HEK293 (cell line): ENCODE results near the gene PDE4B.

Experiments
- CTCF ChIA-PET: fragments of 350-600 bp; formaldehyde crosslinking; extraction: SDS; loops from one replicate; lab custom pipeline; 2021; ENCODE audit warnings: antibody characterized with exemption; lab: Yijun Ruan, JAX
- POLR2A ChIA-PET: fragments of 300-600 bp; formaldehyde crosslinking; extraction: SDS; loops from one replicate; lab custom pipeline; 2020; ENCODE audit warnings: antibody characterized with exemption, inconsistent platforms; lab: Yijun Ruan, JAX
- H3K27ac ChIP-seq: fragments of 200-500 bp; sonication (Bioruptor generic); 2 replicates; pipeline ENCODE4 v1.5.1; 2014; ENCODE audit warnings: low read depth, low read length, control low read depth, inconsistent platforms; ENCODE audit errors: extremely low read depth
- H3K36me3 ChIP-seq, 2 experiments: fragments of 200-500 bp in 1 of 2; sonication (Bioruptor generic) in 1 of 2; 1 replicate in 1 of 2; 2 replicates in 1 of 2; pipeline ENCODE4 v1.5.1; 2014 to 2017; ENCODE audit warnings: inconsistent platforms in 2 of 2, low read length in 2 of 2; ENCODE audit not compliant: control insufficient read depth in 2 of 2, insufficient read depth in 1 of 2
- H3K4me1 ChIP-seq: fragments of 200-500 bp; sonication (Bioruptor generic); 2 replicates; pipeline ENCODE4 v1.5.1; 2014; ENCODE audit warnings: mild to moderate bottlenecking, low read length, inconsistent platforms; ENCODE audit not compliant: control insufficient read depth, insufficient read depth
- H3K4me3 ChIP-seq: 2 replicates; pipeline ENCODE4 v1.5.1; 2011; ENCODE audit warnings: low read depth, mild to moderate bottlenecking, control low read depth, low read length, moderate library complexity
- H3K9me3 ChIP-seq: fragments of 200-500 bp; sonication (Bioruptor generic); 2 replicates; pipeline ENCODE4 v1.5.1; 2014; ENCODE audit warnings: low read depth, low read length, inconsistent platforms; ENCODE audit not compliant: control insufficient read depth, insufficient read depth
- GLIS1 ChIP-seq: fragments of 450-650 bp; formaldehyde crosslinking; IDR thresholded peaks from 2 replicates; pipeline ENCODE4 v1.5.1; 2016; ENCODE audit warnings: missing biosample characterization, missing genetic modification characterization
- KLF1 ChIP-seq: fragments of 450-650 bp; formaldehyde crosslinking; IDR thresholded peaks from 2 replicates; pipeline ENCODE4 v1.5.1; 2016; ENCODE audit warnings: missing biosample characterization, missing genetic modification characterization
- KLF10 ChIP-seq: fragments of 450-650 bp; IDR thresholded peaks from 2 replicates; pipeline ENCODE4 v1.5.1; 2018; ENCODE audit warnings: missing biosample characterization, mild to moderate bottlenecking, missing genetic modification characterization
- KLF7 ChIP-seq: fragments of 450-650 bp; formaldehyde crosslinking; IDR thresholded peaks from 2 replicates; pipeline ENCODE4 v1.5.1; 2016; ENCODE audit warnings: missing biosample characterization, missing genetic modification characterization, borderline replicate concordance
- TRIM28 ChIP-seq: IDR thresholded peaks from 2 replicates; pipeline ENCODE4 v1.6.1; 2011; ENCODE audit warnings: low read length, control low read depth, borderline replicate concordance
- ZBTB8A ChIP-seq: fragments of 450-650 bp; formaldehyde crosslinking; IDR thresholded peaks from 2 replicates; pipeline ENCODE4 v1.5.1; 2016; ENCODE audit warnings: missing biosample characterization, missing genetic modification characterization
- ZIC2 ChIP-seq: fragments of 450-650 bp; formaldehyde crosslinking; IDR thresholded peaks from 2 replicates; pipeline ENCODE4 v1.5.1; 2016; ENCODE audit warnings: missing biosample characterization, missing genetic modification characterization
- ZNF175 ChIP-seq: fragments of 450-650 bp; formaldehyde crosslinking; IDR thresholded peaks from 2 replicates; pipeline ENCODE4 v1.5.1; 2016; ENCODE audit warnings: missing biosample characterization, missing genetic modification characterization
- ZNF223 ChIP-seq: fragments of 450-650 bp; formaldehyde crosslinking; IDR thresholded peaks from 2 replicates; pipeline ENCODE4 v1.5.1; 2016; ENCODE audit warnings: missing biosample characterization, missing genetic modification characterization
- ZNF266 ChIP-seq: fragments of 450-650 bp; formaldehyde crosslinking; IDR thresholded peaks from 2 replicates; pipeline ENCODE4 v1.5.1; 2016; ENCODE audit warnings: missing biosample characterization, missing genetic modification characterization, low read depth
- ZNF350 ChIP-seq: fragments of 450-650 bp; formaldehyde crosslinking; IDR thresholded peaks from 2 replicates; pipeline ENCODE4 v1.5.0; 2017; ENCODE audit warnings: missing biosample characterization, mild to moderate bottlenecking, missing genetic modification characterization
- ZNF416 ChIP-seq: fragments of 450-650 bp; formaldehyde crosslinking; IDR thresholded peaks from 2 replicates; pipeline ENCODE4 v1.5.1; 2016; ENCODE audit warnings: missing biosample characterization, missing genetic modification characterization
- ZNF529 ChIP-seq: fragments of 450-650 bp; formaldehyde crosslinking; IDR thresholded peaks from 2 replicates; pipeline ENCODE4 v1.5.1; 2017; ENCODE audit warnings: missing genetic modification characterization, missing biosample characterization; ENCODE audit not compliant: insufficient replicate concordance
- ZNF571 ChIP-seq: fragments of 450-650 bp; formaldehyde crosslinking; IDR thresholded peaks from 2 replicates; pipeline ENCODE4 v1.5.0; 2017; ENCODE audit warnings: missing biosample characterization, missing genetic modification characterization
- ZNF596 ChIP-seq: fragments of 450-650 bp; IDR thresholded peaks from 2 replicates; pipeline ENCODE4 v1.5.0; 2018; ENCODE audit warnings: missing biosample characterization, mild to moderate bottlenecking, missing genetic modification characterization, moderate library complexity
- ZNF624 ChIP-seq: fragments of 450-650 bp; formaldehyde crosslinking; IDR thresholded peaks from 2 replicates; pipeline ENCODE4 v1.5.1; 2017; ENCODE audit warnings: missing biosample characterization, missing genetic modification characterization
- ZNF654 ChIP-seq: fragments of 450-650 bp; formaldehyde crosslinking; IDR thresholded peaks from 2 replicates; pipeline ENCODE4 v1.5.1; 2016; ENCODE audit warnings: low read depth, missing biosample characterization, missing genetic modification characterization
- ZNF658 ChIP-seq: fragments of 450-650 bp; formaldehyde crosslinking; IDR thresholded peaks from 2 replicates; pipeline ENCODE4; 2016; ENCODE audit warnings: missing biosample characterization, missing genetic modification characterization
- ZNF664 ChIP-seq: fragments of 450-650 bp; formaldehyde crosslinking; IDR thresholded peaks from 2 replicates; pipeline ENCODE4 v1.5.1; 2016; ENCODE audit warnings: missing biosample characterization, missing genetic modification characterization
- ZNF701 ChIP-seq: fragments of 450-650 bp; formaldehyde crosslinking; IDR thresholded peaks from 2 replicates; pipeline ENCODE4 v1.5.1; 2016; ENCODE audit warnings: missing biosample characterization, missing genetic modification characterization
- ZNF768 ChIP-seq: fragments of 450-650 bp; formaldehyde crosslinking; IDR thresholded peaks from 2 replicates; pipeline ENCODE4 v1.5.1; 2018; ENCODE audit warnings: missing biosample characterization, mild to moderate bottlenecking, missing genetic modification characterization
- ZSCAN23 ChIP-seq: fragments of 450-650 bp; formaldehyde crosslinking; IDR thresholded peaks from 2 replicates; pipeline ENCODE4 v1.5.1; 2016; ENCODE audit warnings: missing biosample characterization, missing genetic modification characterization
- TF ChIP-seq, protein P1 (sequence below): fragments of 450-650 bp; formaldehyde crosslinking; conservative IDR thresholded peaks from 2 replicates; pipeline ENCODE4 v1.5.1; 2016; ENCODE audit warnings: low read depth, missing biosample characterization, missing genetic modification characterization
- TF ChIP-seq, protein P2 (sequence below): sonication (generic); formaldehyde crosslinking; IDR thresholded peaks from 2 replicates; pipeline ENCODE4 v1.8.1; 2022; ENCODE audit warnings: mild to moderate bottlenecking, moderate library complexity, missing genetic modification reagents
- TF ChIP-seq, protein P3 (sequence below): fragments of 450-650 bp; formaldehyde crosslinking; IDR thresholded peaks from 2 replicates; pipeline ENCODE4 v1.5.1; 2017; ENCODE audit warnings: missing biosample characterization, missing genetic modification characterization
- TF ChIP-seq, protein P4 (sequence below): fragments of 450-650 bp; formaldehyde crosslinking; IDR thresholded peaks from 2 replicates; pipeline ENCODE4 v1.5.1; 2016; ENCODE audit warnings: missing biosample characterization, missing genetic modification characterization

PDE4B gene

DNA sequence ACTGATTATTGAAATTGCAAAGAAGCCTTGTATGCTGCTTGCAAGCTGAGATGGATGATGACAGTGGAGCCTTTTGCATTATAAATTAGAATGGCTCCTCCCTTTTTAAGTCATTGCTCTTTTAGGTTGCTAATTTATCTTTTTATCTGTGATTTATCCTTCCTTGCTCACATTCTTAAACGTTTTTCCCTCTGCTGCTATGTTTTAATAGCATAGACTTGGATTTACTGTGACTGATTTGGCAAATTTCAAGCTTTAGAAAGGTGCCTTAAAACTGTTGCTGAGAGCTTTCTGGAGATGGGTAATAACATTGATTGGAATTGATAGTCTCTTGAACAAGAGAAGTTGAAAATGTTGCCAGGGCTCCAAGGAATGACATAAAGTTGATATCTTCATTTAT is 427.8 kb downstream of the PDE4B start:
- CTCF ChIA-PET, result interaction anchor here (0.6 kb wide), 1 partner anchor 685 kb away, joined by 3 read pairs; no protein-coding TSS in a partner anchor

DNA sequence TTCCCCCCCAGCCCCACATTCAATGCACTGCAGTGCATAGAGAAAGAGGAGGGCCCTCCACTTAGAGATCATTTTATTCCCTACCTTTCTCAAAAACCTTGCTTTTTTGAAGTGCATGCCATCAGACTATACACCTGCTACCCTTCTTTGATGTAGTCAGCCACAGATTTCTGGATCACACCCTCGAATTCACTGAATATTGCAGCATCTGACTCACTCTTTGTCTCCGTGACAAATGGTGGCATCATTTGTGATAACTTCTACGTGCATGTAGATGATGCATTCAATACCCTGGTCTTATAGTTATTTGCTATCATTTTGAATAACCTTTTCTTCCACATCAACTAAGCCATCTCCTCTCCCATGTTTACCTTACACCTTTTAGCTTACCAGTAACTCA is 431.0 kb downstream of the PDE4B start:
- no peak overlapping the region for H3K27ac ChIP-seq
- ChIA-PET CTCF (interaction anchor here (2.0 kb wide), 1 partner anchor 19 kb away, joined by 11 read pairs; no protein-coding TSS in a partner anchor), POLR2A (no interaction called here)
- no peaks in the 10 kb centered on the region for H3K9me3 ChIP-seq
- H3K36me3 ChIP-seq, result no peaks in the 10 kb centered on the region
- H3K4me3 ChIP-seq, result no peak overlapping the region
- TF ChIP-seq ZNF529 (tag by site-specific recombination) (no peak), ZIC2 (tag by site-specific recombination) (no peak), ZNF416 (tag by site-specific recombination) (no peak), ZNF658 (tag by site-specific recombination) (no peak)
- TF ChIP-seq, protein P1, sequence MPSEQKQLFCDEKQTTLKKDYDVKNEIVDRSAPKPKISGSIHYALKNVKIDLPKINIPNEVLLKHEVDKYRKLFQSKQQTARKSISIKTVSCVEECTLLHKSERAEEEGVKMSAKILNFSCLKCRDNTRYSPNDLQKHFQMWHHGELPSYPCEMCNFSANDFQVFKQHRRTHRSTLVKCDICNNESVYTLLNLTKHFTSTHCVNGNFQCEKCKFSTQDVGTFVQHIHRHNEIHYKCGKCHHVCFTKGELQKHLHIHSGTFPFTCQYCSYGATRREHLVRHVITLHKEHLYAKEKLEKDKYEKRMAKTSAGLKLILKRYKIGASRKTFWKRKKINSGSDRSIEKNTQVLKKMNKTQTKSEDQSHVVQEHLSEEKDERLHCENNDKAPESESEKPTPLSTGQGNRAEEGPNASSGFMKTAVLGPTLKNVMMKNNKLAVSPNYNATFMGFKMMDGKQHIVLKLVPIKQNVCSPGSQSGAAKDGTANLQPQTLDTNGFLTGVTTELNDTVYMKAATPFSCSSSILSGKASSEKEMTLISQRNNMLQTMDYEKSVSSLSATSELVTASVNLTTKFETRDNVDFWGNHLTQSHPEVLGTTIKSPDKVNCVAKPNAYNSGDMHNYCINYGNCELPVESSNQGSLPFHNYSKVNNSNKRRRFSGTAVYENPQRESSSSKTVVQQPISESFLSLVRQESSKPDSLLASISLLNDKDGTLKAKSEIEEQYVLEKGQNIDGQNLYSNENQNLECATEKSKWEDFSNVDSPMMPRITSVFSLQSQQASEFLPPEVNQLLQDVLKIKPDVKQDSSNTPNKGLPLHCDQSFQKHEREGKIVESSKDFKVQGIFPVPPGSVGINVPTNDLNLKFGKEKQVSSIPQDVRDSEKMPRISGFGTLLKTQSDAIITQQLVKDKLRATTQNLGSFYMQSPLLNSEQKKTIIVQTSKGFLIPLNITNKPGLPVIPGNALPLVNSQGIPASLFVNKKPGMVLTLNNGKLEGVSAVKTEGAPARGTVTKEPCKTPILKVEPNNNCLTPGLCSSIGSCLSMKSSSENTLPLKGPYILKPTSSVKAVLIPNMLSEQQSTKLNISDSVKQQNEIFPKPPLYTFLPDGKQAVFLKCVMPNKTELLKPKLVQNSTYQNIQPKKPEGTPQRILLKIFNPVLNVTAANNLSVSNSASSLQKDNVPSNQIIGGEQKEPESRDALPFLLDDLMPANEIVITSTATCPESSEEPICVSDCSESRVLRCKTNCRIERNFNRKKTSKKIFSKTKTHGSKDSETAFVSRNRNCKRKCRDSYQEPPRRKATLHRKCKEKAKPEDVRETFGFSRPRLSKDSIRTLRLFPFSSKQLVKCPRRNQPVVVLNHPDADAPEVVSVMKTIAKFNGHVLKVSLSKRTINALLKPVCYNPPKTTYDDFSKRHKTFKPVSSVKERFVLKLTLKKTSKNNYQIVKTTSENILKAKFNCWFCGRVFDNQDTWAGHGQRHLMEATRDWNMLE (tag by site-specific recombination), result no peak
- H3K4me1 ChIP-seq, result no peaks in the 10 kb centered on the region

More for the DNA sequence above, 427.8 kb downstream of the PDE4B start:
- no peak overlapping the region for H3K27ac ChIP-seq
- no peaks in the 10 kb centered on the region for H3K9me3 ChIP-seq
- H3K4me3 ChIP-seq, result no peak overlapping the region
- no peaks in the 10 kb centered on the region for H3K4me1 ChIP-seq
- TF ChIP-seq, protein P2, sequence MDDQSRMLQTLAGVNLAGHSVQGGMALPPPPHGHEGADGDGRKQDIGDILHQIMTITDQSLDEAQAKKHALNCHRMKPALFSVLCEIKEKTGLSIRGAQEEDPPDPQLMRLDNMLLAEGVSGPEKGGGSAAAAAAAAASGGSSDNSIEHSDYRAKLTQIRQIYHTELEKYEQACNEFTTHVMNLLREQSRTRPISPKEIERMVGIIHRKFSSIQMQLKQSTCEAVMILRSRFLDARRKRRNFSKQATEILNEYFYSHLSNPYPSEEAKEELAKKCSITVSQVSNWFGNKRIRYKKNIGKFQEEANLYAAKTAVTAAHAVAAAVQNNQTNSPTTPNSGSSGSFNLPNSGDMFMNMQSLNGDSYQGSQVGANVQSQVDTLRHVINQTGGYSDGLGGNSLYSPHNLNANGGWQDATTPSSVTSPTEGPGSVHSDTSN (CRISPR knock-in tag), result no peak
- no peak for TF ChIP-seq ZBTB8A (tag by site-specific recombination)
- no peak for TF ChIP-seq ZNF266
- TF ChIP-seq ZNF223 (tag by site-specific recombination), result no peak
- TF ChIP-seq ZNF664, result no peak
- no peak for TF ChIP-seq ZNF571 (tag by site-specific recombination)
- TF ChIP-seq ZNF175, result no peak
- no peak for TF ChIP-seq ZNF596 (tag by site-specific recombination)
- TF ChIP-seq, protein P3, sequence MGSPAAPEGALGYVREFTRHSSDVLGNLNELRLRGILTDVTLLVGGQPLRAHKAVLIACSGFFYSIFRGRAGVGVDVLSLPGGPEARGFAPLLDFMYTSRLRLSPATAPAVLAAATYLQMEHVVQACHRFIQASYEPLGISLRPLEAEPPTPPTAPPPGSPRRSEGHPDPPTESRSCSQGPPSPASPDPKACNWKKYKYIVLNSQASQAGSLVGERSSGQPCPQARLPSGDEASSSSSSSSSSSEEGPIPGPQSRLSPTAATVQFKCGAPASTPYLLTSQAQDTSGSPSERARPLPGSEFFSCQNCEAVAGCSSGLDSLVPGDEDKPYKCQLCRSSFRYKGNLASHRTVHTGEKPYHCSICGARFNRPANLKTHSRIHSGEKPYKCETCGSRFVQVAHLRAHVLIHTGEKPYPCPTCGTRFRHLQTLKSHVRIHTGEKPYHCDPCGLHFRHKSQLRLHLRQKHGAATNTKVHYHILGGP (tag by site-specific recombination), result no peak
- no peaks in the 10 kb centered on the region for H3K36me3 ChIP-seq
- POLR2A ChIA-PET, result no interaction called here

DNA sequence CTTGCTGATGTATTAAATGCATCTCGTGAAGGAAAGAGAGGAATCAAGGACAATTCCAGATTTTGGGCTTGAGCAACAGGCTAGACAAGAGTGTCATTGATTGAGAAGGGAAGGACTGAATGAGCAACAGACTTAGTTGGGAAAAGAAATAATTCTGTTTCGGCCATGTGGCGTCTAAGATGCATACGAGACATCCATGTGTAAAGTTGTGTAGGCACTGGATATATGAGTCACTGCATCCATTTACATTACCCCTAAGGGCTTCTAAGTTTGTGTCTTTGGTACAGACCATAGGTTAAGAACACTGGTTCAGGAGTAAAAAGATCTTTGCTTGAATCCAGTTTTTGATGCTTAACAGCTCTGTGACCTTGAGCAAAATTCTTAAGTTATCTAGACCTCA is 434.3 kb downstream of the PDE4B start:
- ChIA-PET POLR2A (no interaction called here), CTCF (interaction anchor here (0.6 to 1.8 kb wide), 3 partner anchors 8 to 230 kb away, joined by 4 to 7 read pairs (median 5); no protein-coding TSS in a partner anchor)
- H3K9me3 ChIP-seq, result no peaks in the 10 kb centered on the region
- no peak overlapping the region for H3K4me3 ChIP-seq
- no peaks in the 10 kb centered on the region for H3K36me3 ChIP-seq
- no peaks in the 10 kb centered on the region for H3K4me1 ChIP-seq
- H3K27ac ChIP-seq, result no peak overlapping the region
- TF ChIP-seq ZNF768 (tag by site-specific recombination) (no peak), KLF10 (tag by site-specific recombination) (no peak), TRIM28 (no peak), ZBTB8A (tag by site-specific recombination) (no peak), GLIS1 (tag by site-specific recombination) (no peak), KLF7 (tag by site-specific recombination) (no peak), ZNF624 (tag by site-specific recombination) (no peak), ZSCAN23 (tag by site-specific recombination) (no peak), ZNF654 (tag by site-specific recombination) (no peak), ZNF701 (no peak), KLF1 (tag by site-specific recombination) (no peak), ZNF350 (tag by site-specific recombination) (no peak)
- TF ChIP-seq, protein P4, sequence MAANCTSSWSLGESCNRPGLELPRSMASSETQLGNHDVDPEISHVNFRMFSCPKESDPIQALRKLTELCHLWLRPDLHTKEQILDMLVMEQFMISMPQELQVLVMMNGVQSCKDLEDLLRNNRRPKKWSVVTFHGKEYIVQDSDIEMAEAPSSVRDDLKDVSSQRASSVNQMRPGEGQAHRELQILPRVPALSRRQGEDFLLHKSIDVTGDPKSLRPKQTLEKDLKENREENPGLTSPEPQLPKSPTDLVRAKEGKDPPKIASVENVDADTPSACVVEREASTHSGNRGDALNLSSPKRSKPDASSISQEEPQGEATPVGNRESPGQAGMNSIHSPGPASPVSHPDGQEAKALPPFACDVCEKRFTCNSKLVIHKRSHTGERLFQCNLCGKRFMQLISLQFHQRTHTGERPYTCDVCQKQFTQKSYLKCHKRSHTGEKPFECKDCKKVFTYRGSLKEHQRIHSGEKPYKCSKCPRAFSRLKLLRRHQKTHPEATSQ, result no peak
